Gastroesophageal sphincter (tissue), 4 donors: ENCODE results near the gene EZH1. TPM values are rescaled to one million over a fixed set of nuclear protein-coding genes. Genes with fewer than 3 reads are reported as not detected.

Experiments
- ATAC-seq: fragments of 150-250 bp; one replicate; pipeline ENCODE4 v1.9.1; 2016; ENCODE audit warnings: mild to moderate bottlenecking, moderate library complexity
- H3K27ac ChIP-seq, 4 donors: fragments of 200-600 bp; sonication (generic) in 3 of 4; 1 replicate in 3 of 4; 2 replicates in 1 of 4; pipeline ENCODE4 v1.5.1; 2016 to 2019
- H3K27me3 ChIP-seq: fragments of 200-600 bp; sonication (generic); one replicate; pipeline ENCODE4 v1.5.1; 2019
- H3K36me3 ChIP-seq, 2 donors: fragments of 200-600 bp; sonication (generic); one replicate each; pipeline ENCODE4 v1.5.1; 2019; ENCODE audit warnings: control low read depth in 1 of 2
- H3K4me1 ChIP-seq, 3 donors: fragments of 200-600 bp; sonication (generic); 1 replicate in 2 of 3; 2 replicates in 1 of 3; pipeline ENCODE4 v1.5.1; 2016 to 2019; ENCODE audit warnings: control low read depth in 2 of 3
- H3K4me3 ChIP-seq, 2 donors: fragments of 200-600 bp; sonication (generic); one replicate each; pipeline ENCODE4 v1.5.1; 2019; ENCODE audit warnings: mild to moderate bottlenecking in 1 of 2, moderate library complexity in 1 of 2
- H3K9me3 ChIP-seq, 3 donors: fragments of 200-600 bp; sonication (generic); one replicate each; pipeline ENCODE4 v1.5.1; 2017 to 2019; ENCODE audit warnings: control low read depth in 2 of 3
- EP300 ChIP-seq: sonication (generic); formaldehyde crosslinking; IDR thresholded peaks from one replicate; pipeline ENCODE4 v1.6.1; 2017; ENCODE audit warnings: antibody characterized with exemption, mild to moderate bottlenecking
- POLR2A ChIP-seq, 2 donors: fragments of 450-650 bp; IDR thresholded peaks; one replicate each; pipeline ENCODE4 v1.6.1; 2017; ENCODE audit warnings: antibody characterized with exemption in 2 of 2, mild to moderate bottlenecking in 2 of 2, moderate library complexity in 1 of 2
- POLR2AphosphoS5 ChIP-seq: sonication (generic); formaldehyde crosslinking; IDR thresholded peaks from one replicate; pipeline ENCODE4 v1.6.1; 2017; ENCODE audit warnings: antibody characterized with exemption
- WGBS, 2 donors: methylation state at CpG; one replicate each; pipeline ENCODE4 v1.1.5; 2018; ENCODE audit warnings: low coverage in 1 of 2; 5-methylcytosine and 5-hydroxymethylcytosine counted together
- total RNA-seq, 4 donors: library from RNA; depleted of rRNA; stranded (reverse); fragments of >200 nt; gene quantifications; one replicate each; pipeline ENCODE4 v1.1.0, GENCODE V29; 2016
- TF ChIP-seq, protein P1 (sequence below), 4 experiments: fragments of 200-600 bp in 2 of 4; fragments of 450-650 bp in 2 of 4; sonication (generic) in 1 of 4; IDR thresholded peaks; one replicate each; pipeline ENCODE4 v1.5.1; 2017 to 2019; ENCODE audit warnings: antibody characterized with exemption in 4 of 4, mild to moderate bottlenecking in 2 of 4, moderate library complexity in 2 of 4

Gene EZH1
- total RNA-seq, 4 donors from 2014 or later: 57.2 to 90.4 (median 59.7) TPM

DNA sequence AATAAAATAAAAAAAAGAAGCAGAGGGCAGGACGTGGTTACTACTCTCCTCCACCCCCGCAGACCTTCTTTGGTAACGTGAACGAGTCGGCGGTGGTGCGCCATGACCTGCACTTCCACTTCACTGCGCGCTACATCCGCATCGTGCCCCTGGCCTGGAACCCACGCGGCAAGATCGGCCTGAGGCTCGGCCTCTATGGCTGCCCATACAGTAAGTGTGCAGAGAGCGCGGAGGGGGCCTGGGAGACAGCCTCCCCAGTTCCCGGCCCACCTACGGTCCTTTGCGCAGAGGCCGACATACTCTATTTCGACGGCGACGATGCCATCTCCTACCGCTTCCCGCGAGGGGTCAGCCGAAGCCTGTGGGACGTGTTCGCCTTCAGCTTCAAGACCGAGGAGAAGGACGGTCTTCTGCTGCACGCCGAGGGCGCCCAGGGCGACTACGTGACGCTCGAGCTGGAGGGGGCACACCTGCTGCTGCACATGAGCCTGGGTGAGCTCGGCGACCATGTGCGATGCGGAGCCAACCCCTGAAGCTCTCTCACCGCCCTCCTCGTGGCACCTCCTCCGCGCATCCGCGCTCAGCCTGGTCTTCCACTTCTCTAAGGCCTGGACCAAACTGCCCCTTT is 59.8 kb downstream of the EZH1 start:
- H3K9me3 ChIP-seq: no peaks in the 10 kb centered on the region
- TF ChIP-seq POLR2A (IDR thresholded peaks at IDR 0.05): no peak
- TF ChIP-seq EP300: no peak
- TF ChIP-seq POLR2AphosphoS5: no peak
- TF ChIP-seq, protein P1, sequence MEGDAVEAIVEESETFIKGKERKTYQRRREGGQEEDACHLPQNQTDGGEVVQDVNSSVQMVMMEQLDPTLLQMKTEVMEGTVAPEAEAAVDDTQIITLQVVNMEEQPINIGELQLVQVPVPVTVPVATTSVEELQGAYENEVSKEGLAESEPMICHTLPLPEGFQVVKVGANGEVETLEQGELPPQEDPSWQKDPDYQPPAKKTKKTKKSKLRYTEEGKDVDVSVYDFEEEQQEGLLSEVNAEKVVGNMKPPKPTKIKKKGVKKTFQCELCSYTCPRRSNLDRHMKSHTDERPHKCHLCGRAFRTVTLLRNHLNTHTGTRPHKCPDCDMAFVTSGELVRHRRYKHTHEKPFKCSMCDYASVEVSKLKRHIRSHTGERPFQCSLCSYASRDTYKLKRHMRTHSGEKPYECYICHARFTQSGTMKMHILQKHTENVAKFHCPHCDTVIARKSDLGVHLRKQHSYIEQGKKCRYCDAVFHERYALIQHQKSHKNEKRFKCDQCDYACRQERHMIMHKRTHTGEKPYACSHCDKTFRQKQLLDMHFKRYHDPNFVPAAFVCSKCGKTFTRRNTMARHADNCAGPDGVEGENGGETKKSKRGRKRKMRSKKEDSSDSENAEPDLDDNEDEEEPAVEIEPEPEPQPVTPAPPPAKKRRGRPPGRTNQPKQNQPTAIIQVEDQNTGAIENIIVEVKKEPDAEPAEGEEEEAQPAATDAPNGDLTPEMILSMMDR (IDR thresholded peaks at IDR 0.05): no peak
- H3K27me3 ChIP-seq: no peaks in the 10 kb centered on the region
- H3K36me3 ChIP-seq: peaks cover 0 to 53% of the 10 kb centered on the region in 2 donors
- 75 to 85% methylated on average over 10 to 13 of the region's 50 CpGs for WGBS, 2 donors
- H3K4me1 ChIP-seq: peaks cover 0 to 52% (median 29%) of the 10 kb centered on the region in 3 donors
- no peak for ATAC-seq
- H3K27ac ChIP-seq: peak overlapping the region in 3 of 4 donors; percentile 68 to 99 (median 71)
- no peak overlapping the region for H3K4me3 ChIP-seq

DNA sequence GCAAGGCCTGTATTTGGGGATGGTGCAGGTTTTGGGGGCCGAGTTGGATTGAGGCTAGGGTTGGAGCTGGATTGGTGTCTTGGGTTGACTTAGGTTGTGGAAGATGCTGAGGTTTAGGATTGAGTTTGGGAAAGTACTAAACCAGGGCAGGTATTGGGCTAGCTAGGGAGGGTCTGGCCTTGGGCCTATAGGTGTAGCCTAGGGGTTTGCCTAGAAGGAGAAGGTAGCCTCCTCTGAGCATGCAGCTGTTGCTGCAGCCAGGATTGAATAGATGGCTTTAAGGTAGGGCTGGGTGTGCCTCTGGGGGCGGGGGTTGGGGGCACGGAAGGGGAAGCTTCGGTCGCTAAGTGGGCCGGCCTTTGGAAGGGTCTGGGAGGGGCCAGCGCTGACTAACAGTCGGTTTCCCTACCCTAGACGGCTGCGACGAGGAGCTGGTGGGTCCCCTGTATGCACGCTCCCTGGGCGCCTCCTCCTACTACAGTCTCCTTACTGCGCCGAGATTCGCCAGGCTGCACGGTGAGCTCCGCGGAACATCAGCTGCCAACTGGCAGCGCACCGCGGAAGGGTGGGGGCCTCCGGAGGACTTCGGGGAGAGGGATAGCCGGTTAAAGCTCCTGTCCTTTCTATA is 61.3 kb downstream of the EZH1 start:
- ATAC-seq: peak; percentile 26
- peaks cover 3 to 67% (median 42%) of the 10 kb centered on the region in 3 donors for H3K4me1 ChIP-seq
- TF ChIP-seq EP300 (no peak), POLR2A (IDR thresholded peaks at IDR 0.05) (no peak), POLR2AphosphoS5 (peak; percentile 44)
- TF ChIP-seq, protein P1 (IDR thresholded peaks at IDR 0.05): no peak
- WGBS, 2 donors: 0% methylated on average over 1 of the region's 25 CpGs; no CpG with 5 or more reads in 1 of the 2 donors
- H3K4me3 ChIP-seq: peak overlapping the region; percentile 10 to 56
- peak overlapping the region; percentile 36 to 99 (median 70) for H3K27ac ChIP-seq
- H3K9me3 ChIP-seq: no peaks in the 10 kb centered on the region
- H3K27me3 ChIP-seq: no peaks in the 10 kb centered on the region
- peaks cover 0 to 38% of the 10 kb centered on the region in 2 donors for H3K36me3 ChIP-seq

DNA sequence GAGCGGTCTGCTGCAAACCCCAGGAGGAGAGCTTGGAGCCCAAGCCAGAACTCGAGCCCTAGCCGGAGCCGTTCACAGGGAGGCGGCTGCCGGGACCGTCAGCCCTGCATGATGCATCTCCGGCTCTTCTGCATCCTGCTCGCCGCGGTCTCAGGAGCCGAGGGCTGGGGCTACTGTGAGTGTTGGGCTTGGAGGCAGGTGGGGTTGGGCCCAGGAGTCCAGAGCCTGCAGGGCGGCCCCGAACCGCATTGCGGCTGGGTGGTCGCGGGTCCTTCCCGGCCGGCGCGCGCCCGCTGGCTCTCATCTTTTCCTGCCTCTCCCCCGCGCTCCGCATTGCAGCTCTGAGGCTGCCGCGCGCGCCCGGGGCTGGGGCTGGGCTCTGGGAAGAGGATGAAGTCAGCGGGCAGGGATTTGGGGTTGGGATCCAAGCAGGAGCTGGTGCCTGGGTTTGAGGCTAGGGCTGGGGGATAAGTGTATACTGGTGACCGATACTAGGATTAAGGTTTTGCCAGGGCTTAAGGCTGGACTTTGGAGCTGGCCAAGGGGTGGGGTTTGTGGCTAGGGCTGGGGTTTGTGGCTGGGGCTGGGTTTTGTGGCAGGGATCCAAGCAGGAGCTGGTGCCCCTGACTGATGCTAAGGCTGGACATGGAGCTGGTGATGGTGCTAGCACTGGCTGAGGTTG is 62.0 kb downstream of the EZH1 start:
- no peak for ATAC-seq

DNA sequence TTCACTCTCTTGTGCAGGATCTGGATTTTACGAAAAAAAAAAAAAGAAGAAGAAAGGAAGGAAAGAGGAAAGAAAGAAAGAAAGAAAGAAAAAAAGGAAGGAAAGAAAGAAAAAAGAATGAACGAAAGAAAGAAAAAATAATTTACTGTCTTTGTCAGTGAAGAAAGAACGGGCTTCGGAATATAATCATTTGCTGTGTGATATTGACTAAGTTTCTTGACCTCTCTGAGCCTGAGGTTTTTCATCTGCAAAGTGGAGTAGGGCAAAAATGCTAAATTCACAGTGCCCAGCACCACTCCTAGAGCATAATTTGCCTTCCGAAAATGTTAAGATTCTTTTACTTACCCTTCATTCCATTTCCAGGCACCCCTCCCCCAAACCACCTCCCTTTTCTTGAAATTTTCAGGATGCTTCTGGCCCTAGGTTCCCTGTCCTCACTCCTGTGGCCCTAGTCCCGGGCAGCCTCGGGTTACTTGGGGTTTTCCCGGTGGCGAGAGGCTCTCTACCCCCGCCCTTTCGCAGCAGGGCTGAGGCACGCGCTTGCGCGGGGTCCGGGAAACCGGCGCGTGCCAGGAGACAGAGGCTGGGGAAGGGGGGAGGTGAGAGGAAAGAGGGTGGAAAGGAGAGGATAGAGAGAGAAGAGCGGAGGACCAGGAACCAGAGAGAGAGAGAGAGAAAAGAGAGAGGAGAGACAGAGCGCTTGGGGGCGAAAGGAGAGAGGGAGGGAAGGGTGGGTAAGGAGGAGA is 62.7 kb downstream of the EZH1 start, which contains the start of gene CNTNAP1:
Gene CNTNAP1, plus strand, starts transcription at position 556 of the 746 bp plus-strand sequence. CDS start 299 bp downstream, outside the sequence.
- peak within 1 kb of the TSS; percentile 31 to 56 for H3K4me3 ChIP-seq
- H3K36me3 ChIP-seq: peaks cover 0 to 24% of the 10 kb centered on the region in 2 donors
- H3K4me1 ChIP-seq: peaks cover 3 to 81% (median 43%) of the 10 kb centered on the region in 3 donors
- peak within 1 kb of the TSS; percentile 22 to 99 (median 70) for H3K27ac ChIP-seq
- H3K27me3 ChIP-seq: no peaks in the 10 kb centered on the region
- WGBS, 2 donors: 9 to 19% methylated on average over 4 to 16 of the region's 22 CpGs
- peak; percentile 93 for TF ChIP-seq POLR2AphosphoS5
- no peak for TF ChIP-seq POLR2A (IDR thresholded peaks at IDR 0.05)
- ATAC-seq: peak; percentile 12
- no peaks in the 10 kb centered on the region for H3K9me3 ChIP-seq

More for the DNA sequence above, 62.0 kb downstream of the EZH1 start:
- no peaks in the 10 kb centered on the region for H3K9me3 ChIP-seq
- TF ChIP-seq EP300: no peak
- no peak for TF ChIP-seq POLR2AphosphoS5
- TF ChIP-seq POLR2A (IDR thresholded peaks at IDR 0.05): no peak
- TF ChIP-seq, protein P1 (IDR thresholded peaks at IDR 0.05): no peak
- WGBS, 2 donors: 0% methylated on average over 5 to 6 of the region's 34 CpGs
- H3K27ac ChIP-seq: peak overlapping the region; percentile 22 to 99 (median 70)
- peaks cover 3 to 73% (median 43%) of the 10 kb centered on the region in 3 donors for H3K4me1 ChIP-seq
- H3K36me3 ChIP-seq: peaks cover 0 to 31% of the 10 kb centered on the region in 2 donors
- H3K27me3 ChIP-seq: no peaks in the 10 kb centered on the region
- H3K4me3 ChIP-seq: peak overlapping the region; percentile 31 to 56
